GM21717 (cell line): ENCODE results near the gene TBC1D24.
"Not testable (repeated sequence)": the region's sequence is repeated elsewhere in the genome, so short reads cannot be mapped to it uniquely, and the experiment has no call there.

Experiments
- ATAC-seq: cut with Tn5 transposase; IDR thresholded peaks from one replicate; pipeline ENCODE4 v1.9.1; 2021; ENCODE audit warnings: mild to moderate bottlenecking, moderate library complexity; ENCODE audit not compliant: unreplicated experiment

TBC1D24 gene

DNA sequence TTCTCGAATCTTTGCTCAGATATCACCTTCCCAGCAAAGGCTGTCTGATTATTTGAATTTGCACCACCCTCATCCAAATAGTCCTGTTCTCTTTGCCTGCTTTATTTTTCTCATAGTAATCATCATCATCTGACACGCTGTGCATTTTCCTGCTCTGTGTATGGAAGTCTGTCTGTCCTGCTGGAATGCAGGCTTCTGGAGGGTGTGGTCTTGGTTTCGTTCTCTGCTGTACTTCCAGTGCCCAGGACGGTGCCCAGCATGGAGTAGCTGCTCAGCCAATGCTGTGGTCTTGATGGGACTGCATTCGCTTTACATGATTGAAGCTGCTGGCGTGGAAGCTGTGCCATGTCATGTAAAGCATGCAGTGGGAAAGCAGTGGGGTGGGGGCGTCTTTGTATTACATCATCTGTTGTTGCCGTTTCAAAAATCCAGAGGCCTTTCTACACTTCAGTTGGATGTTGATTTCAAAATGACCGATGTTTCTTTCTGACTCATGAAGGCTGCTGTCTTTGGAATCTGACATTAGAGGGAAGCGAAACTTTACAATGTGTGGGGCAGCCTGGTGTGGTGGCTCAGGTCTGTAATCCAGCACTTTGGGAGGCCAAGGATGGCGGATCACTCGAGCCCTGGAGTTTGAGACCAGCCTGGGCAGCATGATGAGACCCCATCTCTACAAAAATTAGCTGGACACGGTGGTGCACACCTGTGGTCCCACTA, 79.9 kb downstream of the TBC1D24 start:
- not testable (repeated sequence) for ATAC-seq
